Mononuclear cell (primary cell): ENCODE measurements around the gene ADAM12. TPM values are rescaled to one million over a fixed set of nuclear protein-coding genes. Genes with fewer than 3 reads are reported as not detected.

Source experiments
- H3K27me3 ChIP-seq: 2 replicates; pipeline ENCODE4 v1.6.0; 2011; ENCODE audit warnings: low read length, control low read depth; ENCODE audit not compliant: insufficient read depth
- H3K4me1 ChIP-seq: 2 replicates; pipeline ENCODE4 v1.5.1; 2011; ENCODE audit warnings: mild to moderate bottlenecking, low read length, control low read depth; ENCODE audit not compliant: insufficient read depth
- H3K4me3 ChIP-seq: 2 replicates; pipeline ENCODE4 v1.5.1; 2011; ENCODE audit warnings: mild to moderate bottlenecking, low read length, moderate library complexity
- H3K9me3 ChIP-seq: 2 replicates; pipeline ENCODE4 v1.5.1; 2011; ENCODE audit warnings: low read depth, mild to moderate bottlenecking, control low read depth, low read length
- total RNA-seq: library from RNA; depleted of rRNA; stranded (reverse); fragments of >200 nt; gene quantifications from one replicate; pipeline ENCODE4 v1.2.3, GENCODE V29; 2012

ADAM12 gene
- total RNA-seq, 1 donor: 1.7 TPM

GRCh38 chr10:126013489-126014281 lies 374.6 kb downstream of the ADAM12 start:
- no peaks in the 10 kb centered on the region for H3K27me3 ChIP-seq
- no peaks in the 10 kb centered on the region for H3K9me3 ChIP-seq
- H3K4me1 ChIP-seq: no peaks in the 10 kb centered on the region
- no peak overlapping the region for H3K4me3 ChIP-seq

GRCh38 chr10:126012485-126012884 lies 375.8 kb downstream of the ADAM12 start:
- Histone ChIP-seq H3K27me3 (no peaks in the 10 kb centered on the region), H3K9me3 (no peaks in the 10 kb centered on the region), H3K4me1 (no peaks in the 10 kb centered on the region), H3K4me3 (no peak overlapping the region)

GRCh38 chr10:126011995-126012394 lies 376.3 kb downstream of the ADAM12 start:
- Histone ChIP-seq H3K9me3 (no peaks in the 10 kb centered on the region), H3K4me3 (no peak overlapping the region), H3K27me3 (no peaks in the 10 kb centered on the region), H3K4me1 (no peaks in the 10 kb centered on the region)

- no peaks in the 10 kb centered on the region for H3K9me3 ChIP-seq
- H3K4me1 ChIP-seq: no peaks in the 10 kb centered on the region
- no peaks in the 10 kb centered on the region for H3K27me3 ChIP-seq
- H3K4me3 ChIP-seq: no peak overlapping the region
Measured at GRCh38 chr10:126009650-126010049, 378.6 kb downstream of the ADAM12 start.

GRCh38 chr10:126006906-126007305 lies 381.4 kb downstream of the ADAM12 start:
- Histone ChIP-seq H3K4me3 (no peak overlapping the region), H3K9me3 (no peaks in the 10 kb centered on the region), H3K27me3 (no peaks in the 10 kb centered on the region), H3K4me1 (no peaks in the 10 kb centered on the region)

GRCh38 chr10:126006264-126006663 lies 382.0 kb downstream of the ADAM12 start:
- Histone ChIP-seq H3K4me3 (no peak overlapping the region), H3K9me3 (no peaks in the 10 kb centered on the region), H3K4me1 (no peaks in the 10 kb centered on the region), H3K27me3 (no peaks in the 10 kb centered on the region)

- Histone ChIP-seq H3K9me3 (no peaks in the 10 kb centered on the region), H3K4me1 (no peaks in the 10 kb centered on the region), H3K27me3 (no peaks in the 10 kb centered on the region), H3K4me3 (no peak overlapping the region)
Measured at GRCh38 chr10:126004752-126005151, 383.5 kb downstream of the ADAM12 start.

- Histone ChIP-seq H3K4me3 (no peak overlapping the region), H3K4me1 (no peaks in the 10 kb centered on the region), H3K27me3 (no peaks in the 10 kb centered on the region), H3K9me3 (no peaks in the 10 kb centered on the region)
Measured at GRCh38 chr10:126001576-126001975, 386.7 kb downstream of the ADAM12 start.

- no peaks in the 10 kb centered on the region for H3K27me3 ChIP-seq
- H3K4me1 ChIP-seq: no peaks in the 10 kb centered on the region
- H3K9me3 ChIP-seq: no peaks in the 10 kb centered on the region
- no peak overlapping the region for H3K4me3 ChIP-seq
Measured at GRCh38 chr10:125999694-126000093, 388.6 kb downstream of the ADAM12 start.

GRCh38 chr10:125997586-125997985 lies 390.7 kb downstream of the ADAM12 start:
- Histone ChIP-seq H3K4me1 (no peaks in the 10 kb centered on the region), H3K27me3 (no peaks in the 10 kb centered on the region), H3K4me3 (no peak overlapping the region), H3K9me3 (no peaks in the 10 kb centered on the region)

GRCh38 chr10:125995726-125996304 lies 392.5 kb downstream of the ADAM12 start:
- Histone ChIP-seq H3K4me1 (no peaks in the 10 kb centered on the region), H3K9me3 (no peaks in the 10 kb centered on the region), H3K4me3 (no peak overlapping the region), H3K27me3 (no peaks in the 10 kb centered on the region)

GRCh38 chr10:125994601-125995000 lies 393.7 kb downstream of the ADAM12 start:
- no peak overlapping the region for H3K4me3 ChIP-seq
- no peaks in the 10 kb centered on the region for H3K27me3 ChIP-seq
- H3K9me3 ChIP-seq: no peaks in the 10 kb centered on the region
- no peaks in the 10 kb centered on the region for H3K4me1 ChIP-seq

GRCh38 chr10:125992254-125992653 lies 396.0 kb downstream of the ADAM12 start:
- Histone ChIP-seq H3K9me3 (no peaks in the 10 kb centered on the region), H3K4me3 (no peak overlapping the region), H3K27me3 (no peaks in the 10 kb centered on the region), H3K4me1 (no peaks in the 10 kb centered on the region)

- H3K9me3 ChIP-seq: no peaks in the 10 kb centered on the region
- no peak overlapping the region for H3K4me3 ChIP-seq
- no peaks in the 10 kb centered on the region for H3K4me1 ChIP-seq
- no peaks in the 10 kb centered on the region for H3K27me3 ChIP-seq
Measured at GRCh38 chr10:125991392-125991791, 396.9 kb downstream of the ADAM12 start.

GRCh38 chr10:125990974-125991373 lies 397.3 kb downstream of the ADAM12 start:
- H3K27me3 ChIP-seq: no peaks in the 10 kb centered on the region
- H3K4me3 ChIP-seq: no peak overlapping the region
- no peaks in the 10 kb centered on the region for H3K4me1 ChIP-seq
- no peaks in the 10 kb centered on the region for H3K9me3 ChIP-seq

GRCh38 chr10:125989791-125990190 lies 398.5 kb downstream of the ADAM12 start:
- no peaks in the 10 kb centered on the region for H3K27me3 ChIP-seq
- H3K4me3 ChIP-seq: no peak overlapping the region
- no peaks in the 10 kb centered on the region for H3K9me3 ChIP-seq
- no peaks in the 10 kb centered on the region for H3K4me1 ChIP-seq
